CD1c-positive myeloid dendritic cell (primary cell): ENCODE data around the gene CCDC9.
A peak's percentile ranks its signal among the peaks of the same experiment; 100 is the strongest.
"Not testable (repeated sequence)": the region's sequence is repeated elsewhere in the genome, so short reads cannot be mapped to it uniquely, and the experiment has no call there.

Experiments
- DNase-seq: peaks from one replicate; pipeline ENCODE4 v3.0.0-alpha.2; 2016; ENCODE audit errors: extremely low spot score

Gene CCDC9

DNA sequence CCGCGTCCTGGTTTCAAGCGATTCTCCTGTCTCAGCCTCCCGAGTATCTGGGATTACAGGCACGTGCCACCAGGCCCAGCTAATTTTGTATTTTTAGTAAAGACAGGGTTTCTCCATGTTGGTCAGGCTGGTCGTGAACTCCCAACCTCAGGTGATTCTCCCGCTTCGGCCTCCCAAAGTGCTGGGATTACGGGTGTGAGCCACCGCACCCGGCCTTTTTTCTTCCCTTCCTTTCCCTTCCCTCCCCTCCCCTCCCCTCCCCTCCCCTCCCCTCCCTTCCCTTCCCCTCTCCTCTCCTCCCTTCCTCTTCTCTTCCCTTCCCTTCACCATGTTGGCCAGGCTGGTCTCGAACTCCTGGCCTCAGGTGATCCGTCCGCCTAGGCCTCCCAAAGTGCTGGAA is 44.5 kb downstream of the CCDC9 start:
- not testable (repeated sequence) for DNase-seq

DNA sequence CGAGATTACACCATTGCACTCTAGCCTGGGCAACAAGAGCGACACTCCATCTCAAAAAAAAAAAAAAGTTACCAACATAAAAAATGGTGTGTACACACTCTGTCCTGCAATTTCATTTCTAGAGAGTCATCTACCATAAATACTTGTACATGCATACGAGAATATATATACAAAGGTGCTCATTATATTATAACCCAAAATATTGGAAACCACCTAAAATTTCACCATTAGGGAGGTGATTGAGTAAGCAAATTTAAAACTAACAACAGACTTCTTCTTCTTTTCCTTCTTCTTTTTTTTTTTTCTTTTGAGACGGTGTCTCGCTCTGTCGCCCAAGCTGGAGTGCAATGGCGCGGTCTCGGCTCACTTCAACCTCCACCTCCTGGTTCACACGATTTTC is 45.9 kb downstream of the CCDC9 start:
- peak; percentile 53 for DNase-seq

- no peak for DNase-seq
Measured at GRCh38 chr19:47303966-47304365, 47.6 kb downstream of the CCDC9 start.

- peak; percentile 88 for DNase-seq
Measured at GRCh38 chr19:47305309-47305751, 49.0 kb downstream of the CCDC9 start.

DNA sequence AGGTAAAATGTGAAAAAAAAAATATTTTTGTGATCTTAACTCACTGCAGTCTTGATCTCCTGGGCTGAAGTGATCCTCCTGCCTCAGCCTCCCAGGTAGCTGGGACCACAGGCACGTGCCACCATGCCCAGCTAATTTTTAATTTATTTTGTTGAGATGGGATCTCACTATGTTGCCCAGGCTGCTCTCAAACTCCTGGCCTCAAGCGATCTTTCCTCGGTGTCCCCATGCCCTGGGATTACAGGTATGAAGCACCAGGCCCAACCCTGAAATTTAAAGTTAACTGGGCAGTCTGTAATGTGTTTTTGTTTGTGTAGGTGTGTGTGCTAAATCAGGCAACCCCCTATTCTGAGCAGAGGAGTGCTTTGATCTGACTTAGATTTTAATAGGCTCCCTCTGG is 50.0 kb downstream of the CCDC9 start:
- DNase-seq: no peak

- DNase-seq: no peak
Measured at GRCh38 chr19:47309038-47309437, 52.7 kb downstream of the CCDC9 start.

GRCh38 chr19:47309608-47310007 is 53.3 kb downstream of the CCDC9 start, which contains the start of gene C5AR1:
TSS of gene C5AR1 (plus strand) at chr19:47309861. CDS start at chr19:47309896, 35 bp downstream.
- DNase-seq: peak; percentile 37

DNA sequence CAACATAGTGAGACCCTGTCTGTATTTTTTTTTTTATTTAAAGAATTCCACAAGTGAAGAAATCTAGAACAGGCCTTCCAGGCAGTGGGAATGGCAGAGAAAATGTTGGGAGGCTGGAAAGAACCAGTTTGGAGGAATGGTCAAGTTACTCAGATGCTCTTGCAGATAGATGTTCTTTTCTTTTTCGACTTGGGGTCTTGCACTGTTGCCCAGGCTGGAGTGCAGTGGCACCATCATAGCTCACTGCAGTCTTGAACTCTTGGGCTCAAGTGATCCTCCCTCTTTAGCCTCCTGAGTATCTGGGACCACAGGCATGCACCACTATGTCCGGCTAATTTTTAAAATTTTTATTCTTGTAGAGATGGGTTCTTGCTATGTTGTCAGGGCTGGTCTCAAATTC is 54.0 kb downstream of the CCDC9 start:
- DNase-seq: no peak

DNA sequence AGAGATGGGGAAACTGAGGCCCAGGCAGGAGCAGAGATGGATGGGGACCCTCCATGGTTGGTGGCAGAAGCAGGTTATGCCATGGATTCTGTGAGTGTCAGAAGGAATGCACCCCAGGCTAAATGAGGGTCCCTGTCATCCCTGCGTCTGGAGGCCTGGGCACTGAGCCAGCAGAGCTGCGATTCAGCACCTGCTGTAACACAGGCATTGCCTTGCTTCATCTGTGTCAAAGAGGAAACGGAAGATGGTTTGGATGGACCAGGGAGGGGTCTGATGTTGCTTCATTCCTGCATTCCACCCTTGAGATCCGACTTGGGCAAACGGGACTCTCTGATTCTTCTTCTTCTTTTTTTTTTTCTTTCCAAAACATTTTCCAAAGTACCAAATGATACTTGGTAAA is 54.5 kb downstream of the CCDC9 start:
- DNase-seq: peak; percentile 78

GRCh38 chr19:47312366-47313006 is 56.2 kb downstream of the CCDC9 start:
- no peak for DNase-seq

- peak; percentile 48 for DNase-seq
Measured at GRCh38 chr19:47313754-47314295, 57.5 kb downstream of the CCDC9 start.

GRCh38 chr19:47315125-47315821 is 58.9 kb downstream of the CCDC9 start:
- DNase-seq: peak; percentile 96

DNA sequence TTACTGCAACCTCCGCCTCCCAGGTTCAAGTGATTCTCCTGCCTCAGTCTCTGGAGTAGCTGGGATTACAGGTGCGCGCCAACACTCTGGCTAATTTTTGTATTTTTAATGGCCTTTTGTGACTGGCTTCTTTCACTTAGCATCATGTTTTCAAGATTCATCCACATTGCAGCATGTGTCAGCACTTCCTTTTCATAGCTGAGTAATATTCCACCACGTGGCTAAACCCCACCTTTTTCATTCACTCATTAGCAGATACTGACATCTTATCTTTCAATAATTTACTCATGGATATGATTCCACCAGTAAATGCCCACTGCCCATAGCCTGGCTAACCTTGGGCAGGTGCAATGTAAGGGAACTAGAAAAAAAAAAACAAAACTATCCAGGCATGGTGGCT is 60.2 kb downstream of the CCDC9 start:
- no peak for DNase-seq

GRCh38 chr19:47319923-47320871 is 63.9 kb downstream of the CCDC9 start:
- DNase-seq: no peak
